GM10266 (cell line): Measurements from ENCODE around the gene KRTAP15-1.

ENCODE experiments used
- DNase-seq: peaks from one replicate; pipeline ENCODE4 v3.0.0; 2012; ENCODE audit errors: extremely low spot score
- CTCF ChIP-seq: IDR thresholded peaks from 2 replicates; pipeline ENCODE4 v1.5.1; 2012; ENCODE audit warnings: mild to moderate bottlenecking, low read depth; ENCODE audit not compliant: control insufficient read depth, insufficient read depth; ENCODE audit errors: missing control alignments

The KRTAP15-1 gene, protein sequence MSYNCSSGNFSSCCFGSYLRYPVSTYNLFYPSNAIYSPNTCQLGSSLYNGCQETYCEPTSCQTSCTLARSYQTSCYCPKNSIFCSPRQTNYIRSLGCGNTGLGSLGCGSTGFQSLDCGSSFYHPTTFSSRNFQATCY

GRCh38 chr21:30439975-30440374 is at the start of gene KRTAP15-1:
KRTAP15-1 (plus strand) TSS chr21:30440275; CDS start chr21:30440328, 53 bp downstream.
- no peak for TF ChIP-seq CTCF
- DNase-seq = no peak

DNA sequence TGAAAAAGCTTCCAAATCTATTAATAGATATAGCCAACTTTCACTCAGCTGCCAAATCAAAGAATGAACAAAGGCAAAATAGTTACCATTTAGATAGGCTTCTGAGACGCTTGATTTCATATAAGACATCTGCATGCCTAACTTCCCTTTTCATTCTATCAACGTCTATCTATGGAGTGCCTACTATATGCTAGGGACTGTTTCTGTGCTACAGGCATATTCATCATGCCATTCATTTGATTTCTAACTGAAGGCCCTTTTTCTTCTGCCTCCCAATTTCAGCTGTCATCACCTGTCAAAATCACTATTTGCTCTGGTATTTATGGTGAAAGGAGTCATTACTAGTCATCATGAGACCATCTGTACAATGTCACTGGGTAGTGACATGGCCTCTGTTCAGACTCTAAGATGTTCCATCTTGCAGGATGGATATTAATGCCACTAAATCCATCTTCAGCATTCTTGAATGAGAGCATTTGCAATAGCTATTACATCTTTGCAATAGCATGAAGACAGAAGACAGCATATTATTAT is 48.5 kb upstream of the KRTAP15-1 start:
- DNase-seq = no peak
- TF ChIP-seq CTCF = no peak

GRCh38 chr21:30395731-30396130 is 44.3 kb upstream of the KRTAP15-1 start, which contains the start of gene KRTAP13-1:
KRTAP13-1 (plus strand) TSS chr21:30396031; CDS start chr21:30396087, 56 bp downstream.
- no peak for DNase-seq
- no peak for TF ChIP-seq CTCF

- no peak for DNase-seq
- TF ChIP-seq CTCF = no peak
Measured at GRCh38 chr21:30408782-30409494, 31.1 kb upstream of the KRTAP15-1 start.

DNA sequence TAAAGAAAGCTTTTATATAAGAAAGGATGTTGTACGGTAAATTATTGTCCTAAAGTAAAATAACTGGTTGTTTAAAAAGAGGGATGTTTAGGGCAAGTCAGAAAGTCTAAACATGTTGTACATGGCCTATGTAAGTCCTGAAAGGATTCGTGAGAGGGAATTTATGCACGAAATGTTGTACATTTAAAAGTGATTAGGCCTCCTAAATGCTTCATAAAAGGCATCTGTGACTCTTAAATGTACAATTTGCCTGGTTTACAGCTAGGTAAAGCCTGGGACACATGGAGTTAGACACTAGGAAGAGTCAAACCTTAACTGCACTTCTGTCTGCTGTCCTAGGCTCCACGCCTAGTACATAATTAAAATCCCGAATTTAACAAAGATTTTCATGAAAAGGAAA is 24.1 kb upstream of the KRTAP15-1 start:
- no peak for DNase-seq

DNA sequence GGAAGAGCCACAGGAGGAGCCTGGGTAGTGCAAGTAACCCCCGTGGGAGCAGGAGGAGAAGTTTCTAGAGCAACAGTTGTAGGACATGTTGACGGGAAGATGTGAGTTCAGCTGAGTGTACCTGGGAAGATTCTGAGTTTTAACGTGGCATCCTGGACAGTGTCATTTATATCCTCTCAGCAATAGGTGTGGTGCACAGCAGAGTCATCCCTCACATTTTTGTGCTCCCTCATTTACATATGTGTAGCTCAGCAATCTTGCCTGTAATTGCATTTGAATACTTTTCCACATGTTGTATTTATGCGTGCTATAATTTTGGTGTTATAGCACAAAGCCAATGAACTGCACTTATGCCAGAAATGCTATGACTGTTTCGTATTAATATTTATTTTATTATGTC is 14.2 kb upstream of the KRTAP15-1 start, which contains the start of gene KRTAP13-3:
TSS of gene KRTAP13-3 (minus strand) at position 101 of the 400 bp plus-strand sequence. CDS start at position 87, 14 bp downstream.
- DNase-seq = no peak
- TF ChIP-seq CTCF = no peak

More for the DNA sequence above, 24.1 kb upstream of the KRTAP15-1 start:
- TF ChIP-seq CTCF = no peak

GRCh38 chr21:30426731-30427130 is 13.3 kb upstream of the KRTAP15-1 start:
- no peak for DNase-seq
- no peak for TF ChIP-seq CTCF
